Transverse colon (tissue), 4 donors: ENCODE measurements around the gene CDT1.

Source experiments
- CTCF ChIP-seq, 5 experiments: fragments of 200-600 bp in 3 of 5; fragments of 450-650 bp in 2 of 5; sonication (generic) in 3 of 5; IDR thresholded peaks; 1 replicate in 2 of 5; 2 replicates in 3 of 5; pipeline ENCODE4 v1.5.1; 2016 to 2017; ENCODE audit warnings: antibody characterized with exemption in 5 of 5, inconsistent platforms in 3 of 5, mild to moderate bottlenecking in 2 of 5, moderate library complexity in 1 of 5
- POLR2AphosphoS5 ChIP-seq, 3 donors: sonication (generic); formaldehyde crosslinking; IDR thresholded peaks; one replicate each; pipeline ENCODE4 v1.6.1; 2016; ENCODE audit warnings: antibody characterized with exemption in 3 of 3

GRCh38 chr16:88789594-88789993, 14.0 kb upstream of the CDT1 start:
- TF ChIP-seq POLR2AphosphoS5 (IDR thresholded peaks at IDR 0.05), result no peak
- TF ChIP-seq CTCF (IDR thresholded peaks at IDR 0.05), result no peak
